Liver (tissue), 9 donors: ENCODE results near the gene ZNF592. TPM values are rescaled to one million over a fixed set of nuclear protein-coding genes. Genes with fewer than 3 reads are reported as not detected.

Source experiments
- DNase-seq: peaks from one replicate; pipeline ENCODE4 v3.0.0-alpha.2; 2017; ENCODE audit warnings: low spot score
- H3K27ac ChIP-seq, 2 donors: one replicate each; pipeline ENCODE4 v1.7.0; 2013; ENCODE audit warnings: inconsistent platforms in 2 of 2, low read length in 2 of 2, control low read depth in 1 of 2, low read depth in 1 of 2, mild to moderate bottlenecking in 1 of 2
- H3K27me3 ChIP-seq, 4 donors: one replicate each; pipeline versions ENCODE4 v1.6.1 to v1.7.0; 2013; ENCODE audit warnings: low read length in 3 of 4, inconsistent platforms in 1 of 4, mild to moderate bottlenecking in 1 of 4, moderate library complexity in 1 of 4; ENCODE audit not compliant: control insufficient read depth in 4 of 4, insufficient read depth in 4 of 4
- H3K36me3 ChIP-seq, 4 donors: one replicate each; pipeline versions ENCODE4 v1.6.1 to v1.7.0; 2013; ENCODE audit warnings: low read length in 3 of 4, mild to moderate bottlenecking in 3 of 4, low read depth in 1 of 4, moderate library complexity in 1 of 4; ENCODE audit not compliant: control insufficient read depth in 4 of 4, insufficient read depth in 3 of 4
- H3K4me1 ChIP-seq, 4 donors: one replicate each; pipeline versions ENCODE4 v1.6.1 to v1.7.0; 2013; ENCODE audit warnings: low read length in 3 of 4, mild to moderate bottlenecking in 3 of 4, moderate library complexity in 1 of 4; ENCODE audit not compliant: control insufficient read depth in 4 of 4, insufficient read depth in 4 of 4
- H3K4me3 ChIP-seq, 3 donors: one replicate each; pipeline versions ENCODE4 v1.6.1 to v1.7.0; 2013; ENCODE audit warnings: low read length in 3 of 3, control low read depth in 1 of 3, low read depth in 1 of 3, mild to moderate bottlenecking in 1 of 3
- H3K9ac ChIP-seq, 2 donors: one replicate each; pipeline ENCODE4 v1.7.0; 2013; ENCODE audit warnings: low read length in 2 of 2, mild to moderate bottlenecking in 2 of 2, moderate library complexity in 2 of 2, control low read depth in 1 of 2, low read depth in 1 of 2
- H3K9me3 ChIP-seq, 4 donors: one replicate each; pipeline versions ENCODE4 v1.6.1 to v1.7.0; 2013; ENCODE audit warnings: low read length in 3 of 4; ENCODE audit not compliant: control insufficient read depth in 4 of 4
- ATF3 ChIP-seq: IDR thresholded peaks from 2 replicates; pipeline ENCODE4 v1.6.1; 2016; ENCODE audit warnings: antibody characterized with exemption
- CTCF ChIP-seq: fragments of 150-350 bp; IDR thresholded peaks from 2 replicates; pipeline ENCODE4 v1.5.1; 2017; ENCODE audit warnings: improper control_type of control experiment, low read depth, low read length; ENCODE audit not compliant: missing input control
- EGR1 ChIP-seq, 2 donors: IDR thresholded peaks; 2 replicates each; pipeline ENCODE4 v1.6.1; 2016 to 2018; ENCODE audit warnings: antibody characterized with exemption in 2 of 2, low read depth in 2 of 2
- FOXA1 ChIP-seq: IDR thresholded peaks from 2 replicates; pipeline ENCODE4 v1.6.1; 2016; ENCODE audit warnings: antibody characterized with exemption
- FOXA2 ChIP-seq: IDR thresholded peaks from 2 replicates; pipeline ENCODE4 v1.6.1; 2016; ENCODE audit warnings: antibody characterized with exemption
- HNF4A ChIP-seq, 2 donors: conservative IDR thresholded peaks; 2 replicates each; pipeline ENCODE4 v1.6.1; 2016; ENCODE audit warnings: antibody characterized with exemption in 2 of 2, mild to moderate bottlenecking in 2 of 2
- HNF4G ChIP-seq: IDR thresholded peaks from 2 replicates; pipeline ENCODE4 v1.6.1; 2016; ENCODE audit warnings: antibody characterized with exemption
- JUND ChIP-seq, 2 donors: IDR thresholded peaks; 2 replicates each; pipeline ENCODE4 v1.6.1; 2016; ENCODE audit warnings: antibody characterized with exemption in 2 of 2
- MAX ChIP-seq: IDR thresholded peaks from 2 replicates; pipeline ENCODE4 v1.6.1; 2016; ENCODE audit warnings: antibody characterized with exemption
- NR2F2 ChIP-seq: IDR thresholded peaks from 2 replicates; pipeline ENCODE4 v1.6.1; 2016; ENCODE audit warnings: antibody characterized with exemption
- RAD21 ChIP-seq, 2 donors: IDR thresholded peaks; 2 replicates each; pipeline ENCODE4 v1.6.1; 2016; ENCODE audit warnings: antibody characterized with exemption in 2 of 2, mild to moderate bottlenecking in 2 of 2
- REST ChIP-seq: IDR thresholded peaks from 2 replicates; pipeline ENCODE4 v1.6.1; 2016; ENCODE audit warnings: antibody characterized with exemption, mild to moderate bottlenecking
- RXRA ChIP-seq, 2 donors: IDR thresholded peaks; 2 replicates each; pipeline ENCODE4 v1.6.1; 2017 to 2018; ENCODE audit warnings: antibody characterized with exemption in 2 of 2, mild to moderate bottlenecking in 1 of 2
- SP1 ChIP-seq: IDR thresholded peaks from 2 replicates; pipeline ENCODE4 v1.6.1; 2018; ENCODE audit warnings: antibody characterized with exemption, mild to moderate bottlenecking
- TAF1 ChIP-seq: conservative IDR thresholded peaks from 2 replicates; pipeline ENCODE4 v1.6.1; 2016; ENCODE audit warnings: antibody characterized with exemption, mild to moderate bottlenecking
- YY1 ChIP-seq: IDR thresholded peaks from 2 replicates; pipeline ENCODE4 v1.6.1; 2016; ENCODE audit warnings: antibody characterized with exemption, mild to moderate bottlenecking
- ZBTB33 ChIP-seq: IDR thresholded peaks from 2 replicates; pipeline ENCODE4 v1.6.1; 2016; ENCODE audit warnings: antibody characterized with exemption
- WGBS: extraction: QIAGEN DNeasy Blood & Tissue Kit; methylation state at CpG from one replicate; pipeline ENCODE4 v1.1.7; 2013; 5-methylcytosine and 5-hydroxymethylcytosine counted together
- polyA plus RNA-seq, 2 donors: library from polyadenylated mRNA; stranded (reverse) in 1 of 2; unstranded in 1 of 2; fragments of 200-250 nt in 1 of 2; fragments of >200 nt in 1 of 2; fragmentation: Nextera tagmentation in 1 of 2; extraction: Ambion mirVana in 1 of 2; gene quantifications; one replicate each; pipeline versions ENCODE4 v1.2.1 to v1.2.3, GENCODE V29; 2013 to 2015
- total RNA-seq, 2 donors: library from RNA; depleted of rRNA; stranded (reverse); fragments of >200 nt; gene quantifications; one replicate each; pipeline ENCODE4 v1.2.3, GENCODE V29; 2014
- donor health status: healthy.
- donor health status: healthy.
- donor health status: healthy.
- donor health status: healthy.
- donor health status: healthy.

ZNF592 gene
- total and polyA plus RNA-seq, 4 donors = 4.4 to 10.6 (median 7.5) TPM

GRCh38 chr15:84836844-84837243, 88.5 kb downstream of the ZNF592 start:
- no peak for TF ChIP-seq YY1
- TF ChIP-seq SP1 = no peak
- TF ChIP-seq TAF1 = no peak
- TF ChIP-seq JUND (IDR thresholded peaks at IDR 0.05) = no peak
- TF ChIP-seq CTCF = no peak
- TF ChIP-seq RXRA (IDR thresholded peaks at IDR 0.05) = no peak
- no peaks in the 10 kb centered on the region for H3K36me3 ChIP-seq
- 88% methylated on average over 1 of the region's 1 CpG for WGBS
- no peak for DNase-seq
- no peak overlapping the region for H3K27ac ChIP-seq
- no peak overlapping the region for H3K4me3 ChIP-seq
- no peak overlapping the region for H3K9ac ChIP-seq
- no peaks in the 10 kb centered on the region for H3K27me3 ChIP-seq
- H3K4me1 ChIP-seq = peaks cover 2 to 28% (median 19%) of the 10 kb centered on the region in 4 donors
- no peaks in the 10 kb centered on the region for H3K9me3 ChIP-seq

GRCh38 chr15:84839714-84840113, 91.3 kb downstream of the ZNF592 start:
- Histone ChIP-seq H3K27me3 (no peaks in the 10 kb centered on the region), H3K9me3 (no peaks in the 10 kb centered on the region), H3K9ac (no peak overlapping the region), H3K27ac (peak overlapping the region; percentile 90 to 93), H3K4me3 (no peak overlapping the region), H3K36me3 (no peaks in the 10 kb centered on the region), H3K4me1 (peaks cover 3 to 31% (median 18%) of the 10 kb centered on the region in 4 donors)
- no peak for DNase-seq
- no peak for TF ChIP-seq EGR1 (IDR thresholded peaks at IDR 0.05; ENCODE audit: low read depth in 2 of 2)
- TF ChIP-seq RXRA (IDR thresholded peaks at IDR 0.05) = no peak
- no peak for TF ChIP-seq RAD21 (IDR thresholded peaks at IDR 0.05)
- TF ChIP-seq NR2F2 = no peak
- no peak for TF ChIP-seq HNF4A (conservative IDR thresholded peaks at IDR 0.05)
- TF ChIP-seq FOXA2 = no peak
- no peak for TF ChIP-seq YY1
- no peak for TF ChIP-seq FOXA1
- no peak for TF ChIP-seq HNF4G
- TF ChIP-seq CTCF = no peak
- TF ChIP-seq TAF1 = no peak
- no peak for TF ChIP-seq ZBTB33
- TF ChIP-seq ATF3 = no peak
- TF ChIP-seq JUND (IDR thresholded peaks at IDR 0.05) = no peak
- TF ChIP-seq REST = no peak
- TF ChIP-seq MAX = no peak
- no peak for TF ChIP-seq SP1
- 98% methylated on average over 23 of the region's 23 CpGs for WGBS
